ENCODE measurements around the gene CCDC7. TPM values are rescaled to one million over a fixed set of nuclear protein-coding genes. Genes with fewer than 3 reads are reported as not detected.

CCDC7 gene
- total RNA-seq, 6 experiments from 2014 or later = 4.1 to 12.4 (median 6.0) TPM

- H3K36me3 ChIP-seq = no peaks in the 10 kb centered on the region
- H3K4me3 ChIP-seq = no peak overlapping the region
- 43% methylated on average over 2 of the region's 2 CpGs for WGBS (ENCODE audit: insufficient coverage, low coverage, low lambda C conversion rate, missing lambda C conversion rate)
- H3K9me3 ChIP-seq = no peaks in the 10 kb centered on the region
- no peaks in the 10 kb centered on the region for H3K27me3 ChIP-seq
- H3K27ac ChIP-seq = no peak overlapping the region
- no peak for TF ChIP-seq POLR2A (IDR thresholded peaks at IDR 0.05)
- TF ChIP-seq, protein P1, sequence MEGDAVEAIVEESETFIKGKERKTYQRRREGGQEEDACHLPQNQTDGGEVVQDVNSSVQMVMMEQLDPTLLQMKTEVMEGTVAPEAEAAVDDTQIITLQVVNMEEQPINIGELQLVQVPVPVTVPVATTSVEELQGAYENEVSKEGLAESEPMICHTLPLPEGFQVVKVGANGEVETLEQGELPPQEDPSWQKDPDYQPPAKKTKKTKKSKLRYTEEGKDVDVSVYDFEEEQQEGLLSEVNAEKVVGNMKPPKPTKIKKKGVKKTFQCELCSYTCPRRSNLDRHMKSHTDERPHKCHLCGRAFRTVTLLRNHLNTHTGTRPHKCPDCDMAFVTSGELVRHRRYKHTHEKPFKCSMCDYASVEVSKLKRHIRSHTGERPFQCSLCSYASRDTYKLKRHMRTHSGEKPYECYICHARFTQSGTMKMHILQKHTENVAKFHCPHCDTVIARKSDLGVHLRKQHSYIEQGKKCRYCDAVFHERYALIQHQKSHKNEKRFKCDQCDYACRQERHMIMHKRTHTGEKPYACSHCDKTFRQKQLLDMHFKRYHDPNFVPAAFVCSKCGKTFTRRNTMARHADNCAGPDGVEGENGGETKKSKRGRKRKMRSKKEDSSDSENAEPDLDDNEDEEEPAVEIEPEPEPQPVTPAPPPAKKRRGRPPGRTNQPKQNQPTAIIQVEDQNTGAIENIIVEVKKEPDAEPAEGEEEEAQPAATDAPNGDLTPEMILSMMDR (IDR thresholded peaks at IDR 0.05) = no peak
- no peak for ATAC-seq
- DNase-seq = no peak
- no peaks in the 10 kb centered on the region for H3K4me1 ChIP-seq
- intact Hi-C loops (cut with DNase I) = no loop called here
These were observed 33.5 kb upstream of the CCDC7 start for GRCh38 chr10:32412499-32412853.

GRCh38 chr10:32413513-32413912 lies 32.4 kb upstream of the CCDC7 start:
- H3K27ac ChIP-seq = no peak overlapping the region
- H3K9me3 ChIP-seq = no peaks in the 10 kb centered on the region
- DNase-seq = no peak
- no peak overlapping the region for H3K4me3 ChIP-seq
- intact Hi-C loops (cut with DNase I) = no loop called here
- no peaks in the 10 kb centered on the region for H3K36me3 ChIP-seq
- WGBS (ENCODE audit: insufficient coverage, low coverage, low lambda C conversion rate, missing lambda C conversion rate) = 78% methylated on average over 2 of the region's 2 CpGs
- TF ChIP-seq POLR2A (IDR thresholded peaks at IDR 0.05) = no peak
- TF ChIP-seq, protein P1 (IDR thresholded peaks at IDR 0.05) = no peak
- no peaks in the 10 kb centered on the region for H3K27me3 ChIP-seq
- no peaks in the 10 kb centered on the region for H3K4me1 ChIP-seq
- no peak for ATAC-seq

DNA sequence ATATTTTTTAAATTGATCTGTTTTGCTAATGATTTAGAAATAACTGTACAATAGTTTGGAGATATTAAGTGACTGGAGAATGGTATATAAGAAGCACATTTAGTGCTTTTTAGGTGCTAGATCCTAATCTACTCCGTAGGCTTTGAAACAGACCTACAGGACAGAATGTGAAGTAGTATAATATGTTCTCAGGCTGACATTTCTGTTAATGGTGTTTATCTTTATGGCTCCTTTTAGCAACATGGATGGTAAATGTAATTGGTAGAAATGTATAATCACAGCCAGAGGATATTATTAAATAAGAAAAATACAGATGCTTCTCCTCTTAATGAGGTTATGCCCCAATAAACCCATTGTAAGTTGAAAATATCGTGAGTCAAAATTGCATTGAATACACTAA lies 30.6 kb upstream of the CCDC7 start:
- Histone ChIP-seq H3K27ac (no peak overlapping the region), H3K9me3 (no peaks in the 10 kb centered on the region), H3K27me3 (no peaks in the 10 kb centered on the region), H3K36me3 (no peaks in the 10 kb centered on the region), H3K4me1 (no peaks in the 10 kb centered on the region), H3K4me3 (no peak overlapping the region)
- ATAC-seq (no peak), DNase-seq (no peak)
- WGBS (ENCODE audit: insufficient coverage, low coverage, low lambda C conversion rate, missing lambda C conversion rate) = 85% methylated on average over 2 of the region's 2 CpGs
- TF ChIP-seq, protein P1 (IDR thresholded peaks at IDR 0.05) = no peak
- intact Hi-C loops (cut with DNase I) = no loop called here

DNA sequence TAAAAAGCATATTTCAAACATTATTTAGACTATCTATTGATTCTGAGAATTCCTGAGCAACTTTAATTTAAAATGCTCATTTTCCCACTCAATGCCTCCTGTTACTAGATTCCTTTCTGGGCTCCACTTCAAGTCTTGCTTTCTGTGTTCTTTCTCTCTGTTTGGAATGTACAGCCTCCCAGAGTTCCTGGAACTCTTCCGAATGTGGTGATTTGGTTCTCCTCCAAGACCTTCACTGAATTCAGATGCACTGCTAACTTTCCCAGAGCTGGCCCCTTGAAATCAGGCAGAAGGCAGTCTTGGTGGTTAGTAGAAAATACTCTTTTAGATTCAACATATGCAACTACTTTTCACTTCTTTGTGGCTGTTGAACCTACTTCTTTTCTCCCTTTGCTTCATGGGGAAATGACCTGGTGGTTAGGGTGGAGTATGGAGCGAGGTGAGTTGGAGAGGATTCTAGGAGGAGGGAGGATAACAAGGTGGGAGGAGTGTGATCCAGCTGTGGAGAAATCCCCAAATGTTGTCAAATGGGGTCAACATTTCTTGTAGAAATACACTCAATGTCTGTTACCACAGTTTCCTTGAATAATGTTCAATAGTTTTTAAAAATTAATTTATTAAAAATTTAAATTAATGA lies 27.9 kb upstream of the CCDC7 start:
- Histone ChIP-seq H3K4me3 (no peak overlapping the region), H3K4me1 (no peaks in the 10 kb centered on the region), H3K36me3 (no peaks in the 10 kb centered on the region), H3K9me3 (no peaks in the 10 kb centered on the region), H3K27ac (no peak overlapping the region), H3K27me3 (no peaks in the 10 kb centered on the region)
- no peak for TF ChIP-seq POLR2A (IDR thresholded peaks at IDR 0.05)
- TF ChIP-seq, protein P1 (IDR thresholded peaks at IDR 0.05) = no peak
- 61% methylated on average over 2 of the region's 2 CpGs for WGBS (ENCODE audit: insufficient coverage, low coverage, low lambda C conversion rate, missing lambda C conversion rate)
- ATAC-seq (no peak), DNase-seq (no peak)
- intact Hi-C loops (cut with DNase I) = no loop called here

- no peak for DNase-seq
- H3K27ac ChIP-seq = no peak overlapping the region
- ATAC-seq = no peak
- TF ChIP-seq, protein P1 (IDR thresholded peaks at IDR 0.05) = no peak
- no peak for TF ChIP-seq POLR2A (IDR thresholded peaks at IDR 0.05)
- no peaks in the 10 kb centered on the region for H3K27me3 ChIP-seq
- no peaks in the 10 kb centered on the region for H3K36me3 ChIP-seq
- H3K4me1 ChIP-seq = no peaks in the 10 kb centered on the region
- WGBS (ENCODE audit: insufficient coverage, low coverage, low lambda C conversion rate, missing lambda C conversion rate) = 37% methylated on average over 2 of the region's 3 CpGs
- no peak overlapping the region for H3K4me3 ChIP-seq
- intact Hi-C loops (cut with DNase I) = no loop called here
- H3K9me3 ChIP-seq = no peaks in the 10 kb centered on the region
These were observed 27.4 kb upstream of the CCDC7 start for GRCh38 chr10:32418572-32418971.

Data from right lobe of liver (tissue), 6 donors.